ENCODE results near the gene ADGRG4.

GRCh38 chrX:136251041-136251991, 49.4 kb upstream of the ADGRG4 start, which contains the start of gene MAP7D3:
- TF ChIP-seq CTCF (IDR thresholded peaks at IDR 0.05) (no peak), POLR2A (IDR thresholded peaks at IDR 0.05) (no peak)
